ENCODE data around the gene KLK1. TPM values are rescaled to one million over a fixed set of nuclear protein-coding genes. Genes with fewer than 3 reads are reported as not detected.

The KLK1 gene
- total and polyA plus RNA-seq, 7 donors: 44.6 to 398 (median 277) TPM; not detected in 4

DNA sequence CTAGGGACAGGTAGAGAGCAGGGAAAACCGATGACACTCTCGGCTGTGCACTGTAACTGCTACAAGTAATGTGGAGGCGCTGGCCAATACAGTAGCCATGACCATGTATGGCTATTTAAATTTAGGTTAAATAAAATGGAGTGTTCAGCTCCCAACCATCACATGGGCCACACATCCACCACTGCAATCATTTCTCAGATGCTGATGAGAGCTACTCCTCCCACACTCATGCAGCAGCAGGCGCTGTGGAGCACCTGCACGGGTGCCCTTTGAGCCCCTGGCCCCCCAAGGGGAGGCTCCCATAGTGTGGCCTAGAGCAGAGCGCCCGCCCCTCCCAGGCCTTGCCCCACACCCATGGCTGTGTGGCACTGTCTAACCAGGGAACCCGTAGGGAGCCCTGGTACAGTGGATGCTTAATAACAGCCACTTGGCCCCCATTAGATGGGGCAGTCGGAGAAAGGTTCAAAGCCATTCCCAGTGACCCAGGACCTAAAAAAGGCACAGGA is 27.4 kb downstream of the KLK1 start:
- Histone ChIP-seq H3K9me3 (no peaks in the 10 kb centered on the region), H3K27ac (no peak overlapping the region), H3K36me3 (peaks cover 0 to 38% (median 9%) of the 10 kb centered on the region in 4 donors), H3K4me1 (no peaks in the 10 kb centered on the region), H3K27me3 (peaks cover 0 to 4% (median 0%) of the 10 kb centered on the region in 3 donors), H3K4me3 (no peak overlapping the region)
- no peak for TF ChIP-seq EP300 (IDR thresholded peaks at IDR 0.05)
- TF ChIP-seq POLR2AphosphoS5 (IDR thresholded peaks at IDR 0.05): no peak
- TF ChIP-seq, protein P1, sequence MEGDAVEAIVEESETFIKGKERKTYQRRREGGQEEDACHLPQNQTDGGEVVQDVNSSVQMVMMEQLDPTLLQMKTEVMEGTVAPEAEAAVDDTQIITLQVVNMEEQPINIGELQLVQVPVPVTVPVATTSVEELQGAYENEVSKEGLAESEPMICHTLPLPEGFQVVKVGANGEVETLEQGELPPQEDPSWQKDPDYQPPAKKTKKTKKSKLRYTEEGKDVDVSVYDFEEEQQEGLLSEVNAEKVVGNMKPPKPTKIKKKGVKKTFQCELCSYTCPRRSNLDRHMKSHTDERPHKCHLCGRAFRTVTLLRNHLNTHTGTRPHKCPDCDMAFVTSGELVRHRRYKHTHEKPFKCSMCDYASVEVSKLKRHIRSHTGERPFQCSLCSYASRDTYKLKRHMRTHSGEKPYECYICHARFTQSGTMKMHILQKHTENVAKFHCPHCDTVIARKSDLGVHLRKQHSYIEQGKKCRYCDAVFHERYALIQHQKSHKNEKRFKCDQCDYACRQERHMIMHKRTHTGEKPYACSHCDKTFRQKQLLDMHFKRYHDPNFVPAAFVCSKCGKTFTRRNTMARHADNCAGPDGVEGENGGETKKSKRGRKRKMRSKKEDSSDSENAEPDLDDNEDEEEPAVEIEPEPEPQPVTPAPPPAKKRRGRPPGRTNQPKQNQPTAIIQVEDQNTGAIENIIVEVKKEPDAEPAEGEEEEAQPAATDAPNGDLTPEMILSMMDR (IDR thresholded peaks at IDR 0.05): no peak
- TF ChIP-seq POLR2A (IDR thresholded peaks at IDR 0.05): no peak
- intact Hi-C loops (cut with DNase I): no loop called here
- 84 to 88% methylated on average over 9 of the region's 9 CpGs for WGBS, 2 donors
- no peak for DNase-seq

DNA sequence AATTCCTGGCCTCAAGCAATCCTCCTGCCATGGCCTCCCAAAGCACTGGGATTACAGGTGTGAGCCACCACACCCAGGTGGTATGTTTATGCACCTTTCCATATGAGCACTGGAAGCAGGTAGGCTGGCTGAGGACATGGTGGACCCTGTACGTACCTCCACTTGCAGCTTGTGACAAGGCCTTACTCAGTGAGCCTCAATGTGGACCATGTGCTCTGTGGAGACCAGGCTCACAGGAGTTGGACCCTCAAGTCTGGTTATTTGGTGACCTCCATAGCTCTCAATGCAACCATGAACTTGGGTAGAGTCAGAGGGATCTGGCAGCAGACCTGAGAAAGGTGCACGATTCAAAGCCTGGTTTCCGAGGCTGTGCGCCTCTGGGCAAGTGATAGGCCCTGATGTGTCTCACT is 27.9 kb downstream of the KLK1 start:
- no peaks in the 10 kb centered on the region for H3K4me1 ChIP-seq
- no peak for DNase-seq
- H3K9me3 ChIP-seq: no peaks in the 10 kb centered on the region
- H3K27me3 ChIP-seq: peaks cover 0 to 4% (median 0%) of the 10 kb centered on the region in 3 donors
- peaks cover 0 to 35% (median 9%) of the 10 kb centered on the region in 4 donors for H3K36me3 ChIP-seq
- intact Hi-C loops (cut with DNase I): no loop called here
- 78 to 84% methylated on average over 4 of the region's 4 CpGs for WGBS, 2 donors
- H3K4me3 ChIP-seq: no peak overlapping the region
- no peak overlapping the region for H3K27ac ChIP-seq
- TF ChIP-seq POLR2AphosphoS5 (IDR thresholded peaks at IDR 0.05): no peak
- no peak for TF ChIP-seq EP300 (IDR thresholded peaks at IDR 0.05)
- TF ChIP-seq POLR2A (IDR thresholded peaks at IDR 0.05): no peak
- TF ChIP-seq, protein P1 (IDR thresholded peaks at IDR 0.05): no peak

DNA sequence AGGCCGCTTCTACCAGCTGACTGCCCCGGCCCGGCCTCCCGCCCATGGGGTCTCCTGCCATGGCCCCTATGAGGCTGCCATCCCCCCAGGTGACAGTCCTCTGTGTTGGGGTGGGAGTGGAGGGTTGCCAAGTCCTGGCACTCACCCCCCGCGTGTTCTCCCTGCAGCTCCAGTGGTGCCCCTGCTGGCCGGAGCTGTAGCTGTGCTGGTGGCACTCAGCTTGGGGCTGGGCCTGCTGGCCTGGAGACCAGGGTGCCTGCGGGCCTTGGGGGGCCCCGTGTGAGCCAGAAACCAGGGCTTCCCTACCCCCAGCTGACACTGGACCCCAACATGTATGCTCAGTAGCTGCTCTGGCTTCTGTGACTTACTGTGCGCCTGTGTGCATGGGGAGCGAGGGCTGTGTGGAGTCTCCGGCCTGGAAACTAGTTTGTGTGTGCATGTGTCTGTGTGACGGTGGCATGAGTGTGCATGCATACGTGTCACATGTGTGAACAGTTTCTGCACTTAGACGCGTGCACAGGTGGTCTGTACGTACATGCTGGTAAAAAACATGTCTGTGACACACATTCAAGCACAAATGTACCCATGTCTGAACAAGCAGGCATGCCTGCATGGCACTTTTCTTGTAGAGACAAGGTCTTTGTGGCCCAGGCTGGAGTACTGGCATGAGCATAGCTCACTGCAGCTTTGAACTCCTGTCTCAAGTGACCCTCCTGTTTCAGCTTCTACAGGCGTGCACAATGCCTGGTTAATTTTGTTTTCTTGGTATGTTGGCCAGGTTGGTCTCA is 28.5 kb downstream of the KLK1 start:
- TF ChIP-seq, protein P1 (IDR thresholded peaks at IDR 0.05): no peak
- TF ChIP-seq POLR2AphosphoS5 (IDR thresholded peaks at IDR 0.05): no peak
- TF ChIP-seq EP300 (IDR thresholded peaks at IDR 0.05): no peak
- TF ChIP-seq POLR2A (IDR thresholded peaks at IDR 0.05): no peak
- H3K4me3 ChIP-seq: no peak overlapping the region
- H3K27me3 ChIP-seq: peaks cover 0 to 4% (median 0%) of the 10 kb centered on the region in 3 donors
- intact Hi-C loops (cut with DNase I): no loop called here
- no peaks in the 10 kb centered on the region for H3K9me3 ChIP-seq
- 39 to 53% methylated on average over 18 of the region's 18 CpGs for WGBS, 2 donors
- H3K4me1 ChIP-seq: no peaks in the 10 kb centered on the region
- no peak for DNase-seq
- H3K27ac ChIP-seq: no peak overlapping the region
- peaks cover 0 to 35% (median 9%) of the 10 kb centered on the region in 4 donors for H3K36me3 ChIP-seq

DNA sequence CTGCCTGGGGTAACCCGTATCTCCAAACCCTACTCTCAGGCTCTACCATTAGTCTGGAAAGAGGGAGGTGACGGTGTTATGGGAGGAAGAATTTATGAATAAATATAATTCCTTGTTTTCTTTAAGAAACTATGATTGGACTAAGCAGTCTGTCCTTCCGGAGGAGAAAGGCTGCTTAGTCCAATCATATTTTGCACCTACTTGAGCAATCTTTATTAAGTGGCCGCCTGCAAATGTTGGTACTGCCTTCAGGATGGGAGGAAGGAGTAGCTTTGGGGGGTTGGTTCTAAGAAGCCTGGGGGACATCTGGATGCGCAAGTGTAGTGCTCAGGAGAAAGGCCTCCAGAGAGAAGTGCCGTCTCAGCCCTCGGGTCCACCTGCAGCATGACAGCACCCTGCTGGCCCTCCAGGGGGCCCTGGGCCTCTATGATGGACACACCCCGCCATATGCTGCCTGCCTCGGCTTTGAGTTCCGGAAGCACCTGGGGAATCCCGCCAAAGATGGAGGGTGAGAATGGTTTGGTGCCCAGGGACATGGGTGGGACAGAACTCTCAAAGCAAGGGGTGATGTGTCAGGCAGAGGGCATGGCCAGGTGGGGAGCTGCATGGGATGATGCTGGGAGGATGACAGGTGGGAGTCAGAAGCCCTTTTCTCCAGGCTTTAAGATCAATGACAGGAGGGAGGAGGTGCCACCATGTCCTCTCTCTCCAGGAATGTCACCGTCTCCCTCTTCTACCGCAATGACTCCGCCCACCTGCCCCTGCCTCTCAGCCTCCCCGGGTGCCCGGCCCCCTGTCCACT is 29.3 kb downstream of the KLK1 start:
- peaks cover 0 to 4% (median 0%) of the 10 kb centered on the region in 3 donors for H3K27me3 ChIP-seq
- WGBS, 2 donors: 10 to 28% methylated on average over 16 of the region's 16 CpGs
- intact Hi-C loops (cut with DNase I): no loop called here
- H3K9me3 ChIP-seq: no peaks in the 10 kb centered on the region
- H3K27ac ChIP-seq: no peak overlapping the region
- no peak overlapping the region for H3K4me3 ChIP-seq
- H3K36me3 ChIP-seq: peaks cover 0 to 34% (median 9%) of the 10 kb centered on the region in 4 donors
- H3K4me1 ChIP-seq: no peaks in the 10 kb centered on the region
- DNase-seq: no peak
- TF ChIP-seq, protein P1 (IDR thresholded peaks at IDR 0.05): no peak
- TF ChIP-seq POLR2AphosphoS5 (IDR thresholded peaks at IDR 0.05): no peak
- no peak for TF ChIP-seq EP300 (IDR thresholded peaks at IDR 0.05)
- TF ChIP-seq POLR2A (IDR thresholded peaks at IDR 0.05): no peak
